B cell (primary cell): Measurements from ENCODE around the gene UBR2.

ENCODE experiments used
- EZH2 ChIP-seq: IDR thresholded peaks from 2 replicates; pipeline ENCODE4 v1.6.1; 2012; ENCODE audit warnings: borderline replicate concordance, low read depth, mild to moderate bottlenecking, moderate library complexity, low read length; ENCODE audit not compliant: insufficient read depth, poor library complexity, severe bottlenecking
- TF ChIP-seq, protein P1 (sequence below): fragments of 200-600 bp; IDR thresholded peaks from one replicate; pipeline ENCODE4 v1.8.0; 2022; ENCODE audit warnings: antibody characterized with exemption, mild to moderate bottlenecking

DNA sequence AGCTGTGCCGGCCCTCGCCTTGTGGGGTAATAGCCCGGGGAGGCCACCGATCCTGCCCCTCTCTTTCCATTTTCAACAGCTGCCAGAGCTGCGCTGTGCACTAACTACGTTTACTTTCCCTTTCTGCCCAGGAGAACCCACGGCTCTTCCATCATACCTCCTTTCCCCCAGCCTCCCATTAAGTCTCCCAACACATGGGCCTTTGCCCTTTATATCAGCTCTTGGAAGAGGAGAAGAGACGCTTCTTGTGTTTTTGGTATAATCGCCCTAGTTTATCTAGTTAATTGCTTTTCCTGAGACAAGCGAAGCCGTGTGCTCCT is 637 bp downstream of the UBR2 start:
- TF ChIP-seq, protein P1, sequence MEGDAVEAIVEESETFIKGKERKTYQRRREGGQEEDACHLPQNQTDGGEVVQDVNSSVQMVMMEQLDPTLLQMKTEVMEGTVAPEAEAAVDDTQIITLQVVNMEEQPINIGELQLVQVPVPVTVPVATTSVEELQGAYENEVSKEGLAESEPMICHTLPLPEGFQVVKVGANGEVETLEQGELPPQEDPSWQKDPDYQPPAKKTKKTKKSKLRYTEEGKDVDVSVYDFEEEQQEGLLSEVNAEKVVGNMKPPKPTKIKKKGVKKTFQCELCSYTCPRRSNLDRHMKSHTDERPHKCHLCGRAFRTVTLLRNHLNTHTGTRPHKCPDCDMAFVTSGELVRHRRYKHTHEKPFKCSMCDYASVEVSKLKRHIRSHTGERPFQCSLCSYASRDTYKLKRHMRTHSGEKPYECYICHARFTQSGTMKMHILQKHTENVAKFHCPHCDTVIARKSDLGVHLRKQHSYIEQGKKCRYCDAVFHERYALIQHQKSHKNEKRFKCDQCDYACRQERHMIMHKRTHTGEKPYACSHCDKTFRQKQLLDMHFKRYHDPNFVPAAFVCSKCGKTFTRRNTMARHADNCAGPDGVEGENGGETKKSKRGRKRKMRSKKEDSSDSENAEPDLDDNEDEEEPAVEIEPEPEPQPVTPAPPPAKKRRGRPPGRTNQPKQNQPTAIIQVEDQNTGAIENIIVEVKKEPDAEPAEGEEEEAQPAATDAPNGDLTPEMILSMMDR, result no peak
- no peak for TF ChIP-seq EZH2
